Thymus (tissue), 11 donors: Measurements from ENCODE around the gene EFR3B. TPM values are rescaled to one million over a fixed set of nuclear protein-coding genes. Genes with fewer than 3 reads are reported as not detected.

Experiments used
- DNase-seq, 9 donors: peaks; one replicate each; pipeline ENCODE4 v3.0.0-alpha.2; 2013; ENCODE audit warnings: low spot score in 9 of 9, low read depth in 6 of 9, missing footprints in 1 of 9
- H3K27ac ChIP-seq, 2 donors: one replicate each; pipeline ENCODE4 v1.5.1; 2013; ENCODE audit warnings: control low read depth in 1 of 2, low read depth in 1 of 2, low read length in 1 of 2, mild to moderate bottlenecking in 1 of 2, moderate library complexity in 1 of 2
- H3K27me3 ChIP-seq, 2 donors: one replicate each; pipeline ENCODE4 v1.5.1; 2013; ENCODE audit warnings: low read length in 1 of 2; ENCODE audit not compliant: control insufficient read depth in 2 of 2, insufficient read depth in 1 of 2
- H3K36me3 ChIP-seq, 2 donors: one replicate each; pipeline ENCODE4 v1.5.1; 2013; ENCODE audit warnings: low read length in 1 of 2, mild to moderate bottlenecking in 1 of 2, moderate library complexity in 1 of 2; ENCODE audit not compliant: control insufficient read depth in 2 of 2, insufficient read depth in 2 of 2
- H3K4me1 ChIP-seq, 2 donors: one replicate each; pipeline ENCODE4 v1.5.1; 2013; ENCODE audit warnings: low read length in 2 of 2; ENCODE audit not compliant: control insufficient read depth in 2 of 2, insufficient read depth in 2 of 2
- H3K4me3 ChIP-seq, 2 donors: one replicate each; pipeline ENCODE4 v1.5.1; 2013; ENCODE audit warnings: low read length in 2 of 2, control low read depth in 1 of 2, mild to moderate bottlenecking in 1 of 2
- H3K9me3 ChIP-seq, 2 donors: one replicate each; pipeline ENCODE4 v1.5.1; 2013; ENCODE audit warnings: low read length in 1 of 2, mild to moderate bottlenecking in 1 of 2; ENCODE audit not compliant: control insufficient read depth in 2 of 2, insufficient read depth in 1 of 2
- WGBS: extraction: QIAGEN DNeasy Blood & Tissue Kit; methylation state at CpG from one replicate; pipeline ENCODE4 v1.1.7; 2013; 5-methylcytosine and 5-hydroxymethylcytosine counted together
- polyA plus RNA-seq: library from polyadenylated mRNA; stranded (reverse); fragments of 200-250 nt; gene quantifications from one replicate; pipeline ENCODE4 v1.2.3, GENCODE V29; 2013
- total RNA-seq: library from RNA; stranded (reverse); fragments of 120-200 nt; gene quantifications from one replicate; pipeline ENCODE4 v1.2.4, GENCODE V29; 2013
- donor health status: healthy.

Gene EFR3B
- total and polyA plus RNA-seq, 2 donors: 0.18 to 0.33 TPM

GRCh38 chr2:25073914-25074313, 32.0 kb downstream of the EFR3B start:
- Histone ChIP-seq H3K27me3 (peaks cover 0 to 3% of the 10 kb centered on the region in 2 donors), H3K9me3 (no peaks in the 10 kb centered on the region), H3K36me3 (no peaks in the 10 kb centered on the region), H3K4me3 (no peak overlapping the region), H3K4me1 (peaks cover 0 to 5% of the 10 kb centered on the region in 2 donors), H3K27ac (no peak overlapping the region)
- DNase-seq: no peak
- WGBS: 94% methylated on average over 4 of the region's 4 CpGs

- no peaks in the 10 kb centered on the region for H3K36me3 ChIP-seq
- peaks cover 0 to 5% of the 10 kb centered on the region in 2 donors for H3K4me1 ChIP-seq
- no peak overlapping the region for H3K27ac ChIP-seq
- no peak for DNase-seq
- H3K27me3 ChIP-seq: peaks cover 0 to 3% of the 10 kb centered on the region in 2 donors
- 99% methylated on average over 3 of the region's 3 CpGs for WGBS
- no peaks in the 10 kb centered on the region for H3K9me3 ChIP-seq
- H3K4me3 ChIP-seq: no peak overlapping the region
These were observed 33.0 kb downstream of the EFR3B start for GRCh38 chr2:25074826-25075225.

GRCh38 chr2:25076749-25077148, 34.9 kb downstream of the EFR3B start:
- Histone ChIP-seq H3K4me1 (peaks cover 0 to 5% of the 10 kb centered on the region in 2 donors), H3K27ac (no peak overlapping the region), H3K9me3 (no peaks in the 10 kb centered on the region), H3K27me3 (peaks cover 0 to 3% of the 10 kb centered on the region in 2 donors), H3K4me3 (no peak overlapping the region), H3K36me3 (no peaks in the 10 kb centered on the region)
- DNase-seq: no peak
- WGBS: 92% methylated on average over 5 of the region's 5 CpGs

GRCh38 chr2:25077789-25078169, 35.9 kb downstream of the EFR3B start:
- Histone ChIP-seq H3K4me1 (peaks cover 0 to 5% of the 10 kb centered on the region in 2 donors), H3K27ac (peak overlapping the region in 1 of 2 donors; percentile 0), H3K27me3 (peaks cover 0 to 6% of the 10 kb centered on the region in 2 donors), H3K36me3 (no peaks in the 10 kb centered on the region), H3K4me3 (no peak overlapping the region), H3K9me3 (no peaks in the 10 kb centered on the region)
- 95% methylated on average over 2 of the region's 2 CpGs for WGBS
- DNase-seq: no peak

GRCh38 chr2:25078170-25079049, 36.5 kb downstream of the EFR3B start:
- H3K27ac ChIP-seq: peak overlapping the region in 1 of 2 donors; percentile 0
- 84% methylated on average over 16 of the region's 16 CpGs for WGBS

GRCh38 chr2:25079050-25079635, 37.3 kb downstream of the EFR3B start:
- Histone ChIP-seq H3K9me3 (no peaks in the 10 kb centered on the region), H3K4me3 (no peak overlapping the region), H3K27me3 (peaks cover 0 to 6% of the 10 kb centered on the region in 2 donors), H3K27ac (no peak overlapping the region), H3K4me1 (peaks cover 0 to 5% of the 10 kb centered on the region in 2 donors), H3K36me3 (no peaks in the 10 kb centered on the region)
- DNase-seq: no peak
- 97% methylated on average over 3 of the region's 3 CpGs for WGBS

More at GRCh38 chr2:25078170-25079049, 36.5 kb downstream of the EFR3B start:
- H3K4me3 ChIP-seq: no peak overlapping the region
- H3K27me3 ChIP-seq: peaks cover 0 to 6% of the 10 kb centered on the region in 2 donors
- no peaks in the 10 kb centered on the region for H3K36me3 ChIP-seq
- no peaks in the 10 kb centered on the region for H3K9me3 ChIP-seq
- peak in 1 of 9 donors; percentile 17 for DNase-seq
- peaks cover 0 to 5% of the 10 kb centered on the region in 2 donors for H3K4me1 ChIP-seq

GRCh38 chr2:25081237-25081790, 39.4 kb downstream of the EFR3B start:
- Histone ChIP-seq H3K36me3 (no peaks in the 10 kb centered on the region), H3K4me1 (peaks cover 0 to 5% of the 10 kb centered on the region in 2 donors), H3K4me3 (no peak overlapping the region), H3K9me3 (no peaks in the 10 kb centered on the region), H3K27ac (no peak overlapping the region), H3K27me3 (peaks cover 0 to 6% of the 10 kb centered on the region in 2 donors)
- 97% methylated on average over 9 of the region's 9 CpGs for WGBS
- DNase-seq: no peak

- H3K9me3 ChIP-seq: no peaks in the 10 kb centered on the region
- no peak for DNase-seq
- H3K36me3 ChIP-seq: no peaks in the 10 kb centered on the region
- WGBS: 99% methylated on average over 6 of the region's 6 CpGs
- no peak overlapping the region for H3K4me3 ChIP-seq
- peaks cover 0 to 6% of the 10 kb centered on the region in 2 donors for H3K27me3 ChIP-seq
- no peak overlapping the region for H3K27ac ChIP-seq
- H3K4me1 ChIP-seq: peaks cover 0 to 5% of the 10 kb centered on the region in 2 donors
These were observed 40.2 kb downstream of the EFR3B start for GRCh38 chr2:25082002-25082622.
